Fibroblast of skin of right quadriceps (primary cell): ENCODE results near the gene HSPBAP1.
"Not testable (repeated sequence)": the region's sequence is repeated elsewhere in the genome, so short reads cannot be mapped to it uniquely, and the experiment has no call there.

Experiments
- DNase-seq: peaks from one replicate; pipeline ENCODE4 v3.0.0-alpha.2; 2013

The HSPBAP1 gene

DNA sequence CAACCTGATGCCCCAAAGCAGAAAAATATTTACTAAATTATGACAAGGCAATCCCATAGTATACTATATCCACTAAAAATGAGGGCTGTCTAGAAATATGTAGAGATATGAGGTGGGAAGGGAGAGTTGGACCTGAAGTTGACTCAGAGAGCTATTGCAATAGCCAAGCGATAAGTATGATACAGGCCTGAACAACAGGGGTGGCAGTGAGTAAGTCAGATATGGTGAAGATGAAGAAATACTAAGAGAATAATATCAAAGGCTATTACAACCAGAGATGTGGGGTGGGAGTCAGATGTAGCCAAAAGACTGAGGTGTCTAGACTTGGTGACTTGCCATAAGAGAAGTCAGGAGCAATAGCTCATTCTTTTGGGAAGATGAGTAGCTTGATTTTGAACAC lies 9.2 kb downstream of the HSPBAP1 start:
- DNase-seq, result peak; percentile 35

DNA sequence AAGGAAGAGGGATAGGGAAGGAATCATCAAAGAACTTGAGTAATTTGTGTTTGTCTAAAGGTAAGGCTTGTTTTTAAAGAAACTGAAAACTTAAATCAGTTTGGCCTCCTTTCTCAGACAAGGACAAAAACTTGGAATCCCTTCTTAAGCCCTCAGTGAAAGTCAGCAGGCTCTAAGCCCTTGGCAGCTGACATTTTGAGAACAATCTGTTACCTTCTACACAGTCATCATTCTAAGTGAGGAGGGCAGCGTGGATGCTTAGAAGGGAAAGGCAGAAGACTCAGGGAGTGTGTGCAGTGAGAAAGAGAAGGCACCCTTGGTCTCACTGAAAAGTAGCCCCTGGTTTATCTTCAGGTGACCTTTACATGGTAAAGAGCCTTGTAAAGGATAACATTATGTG lies 10.8 kb downstream of the HSPBAP1 start:
- DNase-seq, result no peak

DNA sequence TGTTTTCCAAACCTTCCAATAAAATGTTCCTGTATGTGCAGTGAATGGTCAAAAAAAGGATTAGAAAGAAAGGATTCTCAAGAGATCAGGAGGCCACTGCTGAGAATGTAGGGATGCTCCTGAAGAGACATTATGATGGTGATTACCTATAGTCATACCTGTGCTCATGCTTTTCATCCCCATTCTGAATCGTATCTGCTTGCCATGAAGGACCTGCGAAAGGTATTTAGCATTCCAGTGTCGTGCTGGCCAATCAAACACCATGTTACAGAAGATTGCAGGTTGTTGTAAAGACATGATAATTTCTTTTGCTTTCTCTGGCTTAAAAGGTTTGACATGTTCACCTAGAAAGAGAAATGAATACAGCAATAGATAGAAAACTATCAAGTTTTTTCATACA lies 16.1 kb downstream of the HSPBAP1 start:
- DNase-seq, result no peak

DNA sequence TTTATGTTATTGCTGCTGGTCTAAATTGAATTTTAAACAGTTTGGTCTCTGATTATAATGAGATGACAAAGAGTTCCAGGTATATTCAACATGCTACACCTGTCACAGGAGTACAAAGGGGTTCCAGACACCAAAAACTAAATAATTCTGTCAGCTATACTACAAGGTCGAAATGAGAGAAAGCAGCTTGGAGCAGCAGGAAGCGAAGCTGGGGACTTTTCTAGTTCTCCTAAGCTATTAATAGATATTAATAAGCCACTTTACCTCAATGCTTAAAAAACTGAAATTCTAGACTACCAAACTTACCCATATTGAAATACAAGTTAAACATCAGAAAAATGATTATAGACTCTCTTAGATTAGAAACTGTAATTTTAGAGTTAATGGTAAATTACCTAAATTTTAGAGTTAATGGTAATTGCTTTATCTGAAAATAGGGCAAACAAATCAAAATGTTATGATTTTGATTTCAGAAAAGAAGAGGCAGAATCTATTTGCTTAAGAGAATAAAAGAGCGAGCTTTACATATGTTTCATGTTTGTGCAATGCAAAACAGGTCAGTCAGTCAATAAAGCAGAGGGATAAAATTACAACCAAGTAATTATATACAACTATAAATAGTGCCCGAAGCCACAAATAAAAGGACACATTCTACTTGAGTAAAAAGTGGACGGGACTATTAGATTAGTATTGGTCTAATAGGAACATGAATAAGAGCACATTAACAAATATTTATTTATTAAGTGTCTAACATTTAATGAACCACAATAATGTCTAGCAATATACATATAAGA lies 16.8 kb downstream of the HSPBAP1 start:
- no peak for DNase-seq

DNA sequence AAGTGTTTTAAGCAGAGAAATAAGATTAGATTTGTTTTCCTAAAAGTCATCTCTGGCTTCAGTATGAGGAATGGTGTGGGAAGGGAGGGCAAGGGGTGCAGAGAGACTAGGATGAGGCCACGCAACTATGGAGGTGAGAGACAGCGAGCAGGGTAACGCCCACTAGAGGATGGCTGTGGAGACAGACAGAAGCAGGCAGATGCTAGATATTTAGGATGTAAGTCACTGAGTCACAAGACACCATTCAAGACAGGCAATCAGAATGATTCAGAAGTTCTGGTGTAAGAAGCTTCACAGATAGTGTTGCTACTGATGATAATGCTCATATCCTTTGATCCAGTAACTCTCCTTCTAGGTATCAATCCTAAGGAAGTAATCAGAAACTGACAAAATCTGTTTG lies 19.1 kb downstream of the HSPBAP1 start:
- no peak for DNase-seq

DNA sequence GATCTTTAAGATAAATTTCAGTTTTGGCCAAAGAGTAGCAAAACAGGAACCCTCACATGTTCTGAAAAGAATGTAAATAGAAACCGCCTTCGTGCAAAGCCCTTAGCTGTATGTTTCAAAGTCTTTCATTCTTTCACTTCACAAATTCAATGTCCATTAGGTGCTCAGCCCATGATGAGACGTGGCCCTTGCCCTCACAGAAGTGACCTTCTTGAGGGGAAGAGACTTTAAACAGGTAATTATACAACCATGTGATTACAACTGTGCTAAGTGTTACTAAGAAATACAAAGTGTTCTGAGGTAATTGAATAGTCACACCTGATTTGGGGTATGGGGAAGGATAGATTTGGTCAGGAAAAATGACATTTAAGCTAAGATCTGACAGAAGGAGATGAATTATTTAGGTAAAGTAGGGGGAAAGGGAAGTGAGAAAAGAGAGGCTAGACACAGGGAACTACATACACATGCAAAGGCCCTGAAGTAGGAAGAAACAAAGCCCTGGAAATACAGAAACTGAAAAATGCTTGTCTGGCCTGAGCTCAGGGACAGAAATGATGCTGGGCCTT lies 19.6 kb downstream of the HSPBAP1 start:
- DNase-seq, result no peak

DNA sequence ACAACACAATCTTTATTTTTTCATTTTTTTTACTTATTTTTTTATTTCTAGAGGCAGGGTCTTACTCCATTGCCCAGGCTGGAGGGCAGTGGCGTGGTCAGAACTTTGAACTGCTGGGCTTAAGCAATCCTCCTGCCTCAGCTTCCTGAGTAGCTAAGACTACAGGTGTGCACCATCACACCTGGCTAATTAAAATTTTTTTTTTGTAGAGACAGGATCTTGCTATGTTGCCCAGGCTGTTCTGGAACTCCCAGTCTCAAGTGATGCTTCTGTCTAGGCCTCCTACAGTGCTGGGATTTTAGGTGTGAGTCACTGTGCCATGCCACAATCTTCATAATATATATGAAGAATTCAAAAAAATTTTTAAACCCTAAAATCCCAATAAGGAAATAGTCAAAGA lies 20.8 kb downstream of the HSPBAP1 start:
- DNase-seq, result no peak

DNA sequence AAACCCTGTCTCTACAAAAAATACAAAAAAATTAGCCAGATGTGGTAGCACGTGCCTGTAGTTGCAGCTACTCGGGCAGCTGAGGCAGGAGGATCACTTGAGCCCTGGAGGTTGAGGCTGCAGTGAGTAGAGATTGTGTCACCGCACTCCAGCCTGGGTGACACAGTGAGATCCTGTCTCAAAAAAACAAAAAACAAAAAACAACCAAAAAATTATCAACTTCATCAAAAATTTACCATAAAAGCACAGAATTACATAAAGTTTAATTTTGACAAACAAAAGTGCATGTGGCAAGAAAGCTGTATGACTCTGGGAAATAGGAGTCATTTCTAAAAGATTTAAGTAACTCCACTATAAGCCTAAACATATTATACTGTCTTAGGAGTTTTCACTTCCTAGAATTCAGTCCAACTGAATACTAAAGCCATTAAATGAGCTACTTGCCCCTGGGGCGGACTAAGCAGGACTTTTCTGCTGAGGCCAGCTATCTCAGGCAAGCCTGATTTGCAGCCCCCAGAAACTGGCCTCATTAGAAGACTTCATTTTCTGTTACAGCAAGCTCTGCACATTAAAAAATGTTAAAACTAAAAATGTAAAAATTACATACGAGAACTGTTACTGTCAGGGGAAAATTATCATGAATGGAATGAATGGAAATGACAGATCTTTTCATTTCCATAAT lies 23.0 kb downstream of the HSPBAP1 start:
- no peak for DNase-seq

DNA sequence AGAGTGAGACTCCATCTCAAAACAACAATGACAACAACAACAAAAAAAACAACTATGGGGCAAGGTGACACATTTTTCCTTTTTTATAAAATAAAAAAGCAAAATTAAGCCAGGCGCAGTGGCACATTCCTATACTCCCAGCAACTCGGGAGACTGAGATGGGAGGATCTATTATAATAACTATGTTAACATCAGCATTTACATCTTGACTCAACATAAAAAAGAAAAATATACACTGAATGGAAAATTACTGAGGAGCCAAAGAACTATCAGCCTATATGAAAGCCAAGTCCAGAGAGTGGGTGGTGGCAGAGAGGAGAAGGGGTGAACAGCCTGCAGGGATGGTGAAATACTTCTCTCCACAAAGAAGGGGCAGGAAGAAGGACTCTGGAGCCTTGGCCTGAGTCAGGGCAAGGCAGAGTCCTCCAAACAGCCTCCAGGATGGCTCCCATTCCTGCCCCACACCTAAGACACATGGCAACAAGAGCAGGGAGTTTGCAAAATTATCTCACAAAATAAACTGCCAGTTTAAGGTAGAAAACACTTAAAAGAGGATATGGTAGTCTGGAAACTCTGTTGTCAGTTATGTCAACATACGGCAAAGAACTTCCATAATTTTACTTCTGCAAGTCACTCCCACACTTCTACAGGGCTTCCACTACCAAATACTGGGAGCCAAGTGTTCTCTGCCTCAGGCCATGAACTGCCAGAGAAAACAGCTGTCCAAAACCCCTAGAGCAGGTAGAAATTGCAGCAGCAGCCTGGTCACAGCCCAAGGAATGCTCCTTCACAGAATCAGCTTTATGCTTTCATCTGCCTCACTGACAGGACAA lies 25.9 kb downstream of the HSPBAP1 start:
- DNase-seq, result no peak

DNA sequence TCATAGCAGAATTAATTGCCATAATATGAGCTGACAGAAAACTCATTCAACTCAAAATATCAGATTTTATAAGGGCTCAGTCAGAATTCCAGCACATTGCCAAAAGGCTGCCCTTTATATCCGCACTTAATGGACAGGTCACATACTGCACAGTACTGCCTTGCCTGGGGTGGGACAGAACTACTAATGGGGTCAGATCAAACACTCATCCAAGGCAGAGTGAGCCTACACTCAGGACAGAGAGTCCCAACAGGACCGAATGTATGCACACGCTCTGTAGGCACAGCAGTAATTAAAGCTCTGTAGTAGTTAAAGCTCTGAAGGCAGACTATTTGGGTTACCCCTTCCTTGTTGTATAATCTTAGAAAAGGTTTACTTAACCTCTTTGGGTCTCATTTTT lies 27.2 kb downstream of the HSPBAP1 start:
- DNase-seq, result no peak

DNA sequence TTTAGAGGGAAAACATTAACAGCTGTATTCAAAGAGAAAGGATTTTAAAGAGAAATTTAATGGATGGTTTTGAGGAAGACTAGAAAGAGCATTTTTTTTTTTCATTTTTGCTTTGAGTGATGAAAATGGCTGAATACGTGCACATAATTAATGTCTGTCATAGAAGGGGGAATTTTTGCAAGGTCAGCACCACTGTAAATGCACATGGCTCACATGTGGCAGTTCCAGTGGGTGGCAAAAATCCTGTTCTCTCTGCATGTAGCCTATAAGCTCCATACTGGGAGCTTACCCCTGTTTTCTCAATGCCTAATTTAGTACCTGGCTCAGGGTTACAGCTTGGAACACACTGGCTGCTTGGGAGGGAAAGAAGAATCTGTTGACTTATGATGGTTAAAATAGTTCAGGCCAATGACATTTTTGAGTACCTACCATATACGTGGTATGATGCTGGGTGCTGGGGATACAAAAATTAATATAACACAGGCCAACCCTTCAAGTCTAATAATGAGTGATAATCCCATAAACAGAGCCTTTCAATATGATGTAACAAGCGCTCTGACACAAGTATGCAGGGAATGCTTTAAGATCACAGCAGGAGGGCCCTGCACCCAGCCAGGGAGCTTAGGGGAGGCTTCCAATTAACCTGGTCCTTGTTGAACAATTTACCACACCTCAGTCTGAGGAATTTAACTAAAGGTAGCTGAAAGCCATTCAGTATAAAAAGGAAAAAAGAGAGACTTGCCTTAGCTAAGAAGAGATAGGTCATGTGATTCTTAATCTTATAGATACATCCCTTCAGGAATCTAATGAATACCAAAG lies 33.0 kb downstream of the HSPBAP1 start:
- peak; percentile 39 for DNase-seq

DNA sequence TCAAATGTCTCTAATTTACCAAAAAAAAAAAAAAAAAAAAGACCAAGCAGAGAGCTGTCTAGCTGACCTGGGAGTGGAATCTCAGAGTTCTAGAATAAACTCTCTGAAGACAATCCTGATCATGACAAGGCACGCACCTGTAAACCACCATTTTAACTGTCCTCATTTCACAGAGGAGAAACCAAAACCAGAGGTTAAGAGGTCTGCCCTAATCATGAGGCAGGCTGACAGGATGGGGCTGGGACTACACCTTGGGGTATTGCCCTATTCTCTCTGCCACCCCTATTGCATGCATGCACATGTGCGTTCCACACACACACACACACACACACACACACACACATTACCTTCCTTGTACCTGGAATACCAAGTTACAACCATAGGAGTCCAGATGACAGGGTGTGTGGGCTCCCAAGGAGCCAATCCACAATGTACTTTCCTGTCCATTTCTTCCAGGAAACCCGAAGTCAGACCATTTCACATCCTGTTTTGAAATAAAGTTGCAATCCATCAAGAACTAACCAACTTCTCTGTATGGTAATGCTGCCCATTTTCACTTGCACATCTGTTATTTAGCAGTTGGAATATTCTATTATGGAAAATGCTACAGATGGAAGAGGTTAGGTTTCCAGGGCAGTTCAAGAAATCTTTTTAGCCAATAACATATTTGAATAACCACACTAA lies 34.6 kb downstream of the HSPBAP1 start:
- DNase-seq, result peak; percentile 19

DNA sequence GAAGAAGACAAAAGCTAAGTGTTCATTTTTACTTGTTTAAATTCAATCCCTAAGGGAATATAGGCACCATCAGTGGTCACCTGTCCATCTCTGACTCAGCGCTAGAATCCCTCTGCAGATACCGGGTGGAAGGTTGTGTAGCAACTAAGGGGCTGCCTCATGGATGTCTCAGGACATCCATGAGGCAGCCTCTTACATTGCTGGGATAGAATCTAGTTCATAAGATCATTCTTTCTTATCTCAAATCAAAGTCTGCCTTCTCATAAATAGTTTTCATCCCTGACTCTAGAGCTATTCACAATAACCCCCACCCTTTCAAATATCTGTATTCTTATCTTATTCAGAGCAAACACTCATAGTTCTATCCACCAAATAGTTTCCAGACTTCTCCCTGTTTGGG lies 38.1 kb downstream of the HSPBAP1 start:
- DNase-seq, result no peak

DNA sequence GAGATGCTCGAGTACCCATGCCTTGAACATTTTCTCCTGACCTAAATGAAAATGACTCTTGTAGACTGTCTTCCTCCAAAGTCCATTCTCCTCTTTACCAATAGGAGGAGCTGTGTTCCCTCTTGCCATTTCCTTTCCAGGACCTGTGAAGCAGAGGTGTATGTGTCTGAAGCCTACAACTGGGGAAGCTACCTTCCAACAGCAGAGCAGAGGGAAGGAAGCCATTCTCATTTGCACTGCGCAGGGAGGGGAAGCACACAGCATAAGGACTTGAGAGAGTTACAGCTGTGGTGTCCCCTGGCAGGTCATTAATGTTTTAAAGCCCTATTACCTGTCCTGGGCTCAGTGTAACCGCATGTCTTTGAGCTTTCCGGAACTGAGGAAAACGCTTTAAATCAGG lies 38.7 kb downstream of the HSPBAP1 start:
- DNase-seq, result peak; percentile 26

DNA sequence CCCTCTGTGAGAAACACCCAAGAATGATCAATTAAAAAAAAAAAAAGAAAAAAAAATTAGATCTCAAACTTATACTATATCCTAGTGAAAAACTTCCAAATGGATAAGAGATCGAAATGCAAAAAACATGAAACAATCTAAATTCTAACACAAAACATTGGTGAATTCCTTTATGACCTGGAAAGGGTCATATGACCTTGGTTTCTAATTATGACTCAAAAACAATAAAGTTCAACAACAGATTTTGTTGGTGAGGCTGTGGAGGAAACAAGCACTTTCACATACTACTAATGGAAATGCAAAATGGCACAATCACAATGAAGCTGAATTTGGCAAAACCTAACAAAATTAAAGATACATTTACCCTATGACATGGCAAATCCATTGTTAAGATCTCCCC lies 45.3 kb downstream of the HSPBAP1 start:
- DNase-seq, result no peak

DNA sequence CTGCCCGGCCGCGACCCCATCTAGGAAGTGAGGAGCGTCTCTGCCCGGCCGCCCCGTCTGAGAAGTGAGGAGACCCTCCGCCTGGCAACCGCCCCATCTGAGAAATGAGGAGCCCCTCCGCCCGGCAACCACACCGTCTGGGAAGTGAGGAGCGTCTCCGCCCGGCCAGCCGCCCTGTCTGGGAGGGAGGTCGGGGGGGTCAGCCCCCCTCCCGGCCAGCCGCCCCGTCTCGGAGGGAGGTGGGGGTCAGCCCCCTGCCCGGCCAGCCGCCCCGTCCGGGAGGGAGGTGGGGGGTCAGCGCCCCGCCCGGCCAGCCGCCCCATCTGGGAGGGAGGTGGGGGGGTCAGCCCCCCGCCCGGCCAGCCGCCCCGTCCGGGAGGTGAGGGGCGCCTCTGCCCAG lies 46.3 kb downstream of the HSPBAP1 start:
- not testable (repeated sequence) for DNase-seq

DNA sequence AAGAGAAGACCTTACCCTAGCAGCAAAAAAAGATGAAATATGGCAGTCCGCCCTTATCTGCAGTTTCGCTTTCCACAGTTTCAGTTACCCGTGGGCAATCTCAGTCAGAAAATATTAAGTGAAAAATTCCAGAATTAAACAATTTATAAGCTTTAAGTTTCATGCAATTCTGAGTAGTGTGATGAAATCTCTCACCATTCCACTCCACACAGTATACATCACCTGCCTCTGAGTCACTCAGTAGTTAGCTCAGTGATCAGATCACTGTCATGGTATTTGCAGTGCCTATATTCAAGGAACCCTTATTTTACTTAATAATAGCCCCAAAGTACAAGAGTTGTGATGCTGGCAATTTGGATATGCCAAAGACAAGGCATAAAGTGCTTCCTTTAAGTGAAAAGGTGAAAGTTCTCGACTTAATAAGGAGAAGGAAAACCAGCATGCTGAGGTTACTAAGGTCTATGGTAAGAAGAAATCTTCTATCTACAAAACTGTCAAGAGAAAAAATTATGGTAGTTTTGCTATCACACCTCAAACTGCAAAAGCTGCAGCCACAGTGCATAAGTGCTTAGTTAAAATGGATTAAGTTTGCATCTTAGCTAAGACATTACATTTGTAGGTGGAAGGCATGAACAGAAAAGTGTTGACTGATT lies 48.1 kb downstream of the HSPBAP1 start:
- peak; percentile 56 for DNase-seq

DNA sequence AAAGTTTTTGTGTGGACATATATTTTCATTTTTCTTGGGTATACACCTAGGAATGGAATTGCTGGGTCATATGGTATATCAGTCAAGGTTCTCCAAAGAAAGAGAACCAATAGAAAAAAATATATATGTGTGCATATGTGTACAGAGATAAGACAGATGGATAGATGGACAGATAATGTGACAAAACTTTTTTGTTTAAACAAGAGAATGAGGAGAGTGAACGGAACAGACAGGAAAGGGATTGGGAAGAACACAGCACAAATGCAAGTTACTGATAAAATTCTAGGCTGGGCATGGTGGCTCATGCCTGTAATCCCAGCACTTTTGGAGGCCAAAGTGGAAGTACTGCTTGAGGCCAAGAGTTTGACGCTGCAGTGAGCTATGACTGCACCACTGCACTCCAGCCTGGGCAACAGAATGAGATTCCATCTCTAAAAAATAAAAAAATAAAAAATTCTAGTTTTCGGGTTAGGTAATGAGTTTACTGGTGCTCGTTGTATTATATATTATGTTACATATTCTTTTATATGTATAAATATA lies 50.0 kb downstream of the HSPBAP1 start:
- no peak for DNase-seq

DNA sequence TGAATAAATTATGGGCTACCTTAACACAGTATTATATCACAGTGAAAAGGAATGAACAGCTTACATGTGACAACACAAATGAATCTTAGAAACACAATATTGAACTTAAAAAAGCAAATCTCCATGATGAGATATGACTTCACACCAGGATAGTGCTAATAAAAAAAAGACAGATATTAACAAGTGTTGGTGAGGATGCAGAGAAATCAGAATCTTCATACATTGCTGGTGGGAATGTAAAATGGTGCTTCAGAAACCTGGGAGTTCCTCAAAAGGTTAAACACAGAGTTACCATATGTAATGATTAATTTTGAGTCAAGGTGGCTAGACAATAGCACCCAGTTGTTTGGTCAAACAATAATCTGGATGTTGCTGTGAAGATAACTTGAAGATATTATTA lies 51.4 kb downstream of the HSPBAP1 start:
- DNase-seq, result no peak

DNA sequence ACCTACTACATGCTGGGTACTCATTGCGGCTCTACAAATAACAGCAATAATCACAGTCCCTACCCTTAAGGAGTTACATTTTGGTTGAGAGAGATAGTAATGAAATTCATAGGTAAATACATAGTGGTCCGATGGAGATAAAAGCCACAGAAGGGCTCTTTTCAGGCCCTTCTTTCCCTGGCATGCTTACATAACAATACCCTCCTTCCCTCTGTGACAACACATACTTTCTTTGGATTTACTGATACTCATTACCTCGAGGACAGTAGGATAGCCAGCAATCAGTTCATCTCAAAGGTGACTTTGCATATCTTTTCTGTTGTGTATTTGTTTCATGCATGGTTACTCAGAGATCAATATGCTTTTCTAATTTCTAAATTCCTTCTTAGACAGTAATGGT lies 54.5 kb downstream of the HSPBAP1 start:
- no peak for DNase-seq
